HG02870 (cell line): ENCODE measurements around the gene STK39.
"Not testable (repeated sequence)": the region's sequence is repeated elsewhere in the genome, so short reads cannot be mapped to it uniquely, and the experiment has no call there.

Source experiments
- ATAC-seq: cut with Tn5 transposase; IDR thresholded peaks from one replicate; pipeline ENCODE4 v1.9.1; 2021; ENCODE audit warnings: mild to moderate bottlenecking, moderate library complexity; ENCODE audit not compliant: unreplicated experiment

STK39 gene

DNA sequence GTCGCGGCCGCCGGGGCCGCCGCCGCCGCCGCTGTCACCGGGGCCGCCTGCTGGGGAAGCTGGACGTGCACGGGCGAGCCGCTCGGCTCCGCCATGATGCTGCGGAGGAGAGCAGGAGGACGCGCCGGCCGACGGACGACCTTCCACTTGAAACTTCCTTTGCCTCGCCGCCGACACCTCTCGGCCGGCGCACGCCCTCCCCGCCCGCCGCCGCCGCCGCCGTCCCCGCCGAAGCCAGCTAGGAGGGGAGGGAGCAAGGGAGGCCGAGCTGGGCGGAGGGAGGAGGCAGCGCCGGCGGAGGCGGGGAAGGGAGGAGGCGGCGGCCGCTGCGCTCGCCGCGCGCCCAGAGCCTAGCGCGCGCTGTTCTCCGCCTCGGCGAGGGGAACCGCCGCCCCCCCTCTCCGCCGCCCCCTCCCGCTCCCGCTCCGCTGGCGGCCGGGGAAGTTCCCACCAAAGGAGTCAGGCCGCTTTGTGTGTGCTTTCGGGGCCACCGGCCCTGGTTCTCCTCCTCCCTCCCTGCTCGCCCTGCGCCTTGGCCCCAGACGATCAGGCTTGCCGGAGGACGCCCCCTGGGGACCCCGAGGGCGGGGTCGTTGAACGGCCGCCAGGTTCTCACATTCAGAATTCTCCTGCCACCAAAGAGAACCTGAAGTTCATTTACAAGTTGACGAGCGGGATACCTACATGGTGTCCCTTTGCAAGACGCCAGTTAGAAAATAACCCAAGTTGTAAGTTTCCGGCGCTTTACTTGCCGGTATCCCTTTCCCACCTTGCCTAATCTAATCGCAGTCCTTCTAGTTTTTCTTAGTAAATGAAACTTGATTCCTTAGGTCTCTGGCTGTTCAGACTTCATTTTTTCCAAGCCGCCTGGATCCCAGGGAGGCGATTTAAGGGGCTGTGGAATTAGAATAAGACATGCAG is at the start of gene STK39:
Gene STK39, minus strand, starts transcription at position 255 of the 921 bp plus-strand sequence. Its CDS starts 160 bp downstream, at position 95.
- ATAC-seq = peak; percentile 74

DNA sequence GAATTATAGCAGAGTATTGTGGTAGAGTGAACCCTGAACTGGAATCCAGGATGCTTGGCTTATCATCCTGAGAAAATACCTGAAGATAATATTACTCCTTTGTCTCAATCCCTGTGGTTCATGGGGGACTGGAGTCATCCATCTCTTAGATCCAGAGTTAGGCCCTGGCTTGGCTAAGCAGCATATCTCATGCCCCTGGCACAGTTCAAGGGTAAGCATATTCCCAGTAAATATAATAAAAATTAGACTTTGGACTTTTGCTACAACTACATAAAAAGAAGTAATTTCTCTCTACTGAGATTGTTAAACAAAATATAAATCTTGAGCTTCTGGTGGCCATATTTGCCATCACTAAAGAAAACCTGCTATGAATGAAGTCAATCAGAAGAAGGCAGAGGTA is 47.7 kb upstream of the STK39 start:
- no peak for ATAC-seq

DNA sequence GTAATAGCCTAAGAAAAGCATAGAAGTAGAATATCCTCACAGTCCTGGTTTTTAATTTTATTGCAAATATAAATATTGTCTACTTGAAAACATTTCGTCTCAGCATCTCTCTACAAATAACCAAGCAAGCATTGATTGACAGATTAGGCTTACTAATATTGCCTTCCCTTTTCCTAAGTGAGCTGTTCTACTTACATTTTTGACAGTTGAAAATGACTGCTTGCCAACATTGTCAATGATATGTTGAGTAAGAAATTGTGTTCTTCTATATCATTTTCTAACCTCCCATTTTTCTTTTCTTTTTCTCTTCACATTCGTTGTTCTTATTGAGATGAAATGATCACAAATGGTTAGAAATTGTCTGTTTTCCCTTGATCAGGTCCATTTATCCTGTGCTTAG is 47.0 kb upstream of the STK39 start:
- no peak for ATAC-seq

DNA sequence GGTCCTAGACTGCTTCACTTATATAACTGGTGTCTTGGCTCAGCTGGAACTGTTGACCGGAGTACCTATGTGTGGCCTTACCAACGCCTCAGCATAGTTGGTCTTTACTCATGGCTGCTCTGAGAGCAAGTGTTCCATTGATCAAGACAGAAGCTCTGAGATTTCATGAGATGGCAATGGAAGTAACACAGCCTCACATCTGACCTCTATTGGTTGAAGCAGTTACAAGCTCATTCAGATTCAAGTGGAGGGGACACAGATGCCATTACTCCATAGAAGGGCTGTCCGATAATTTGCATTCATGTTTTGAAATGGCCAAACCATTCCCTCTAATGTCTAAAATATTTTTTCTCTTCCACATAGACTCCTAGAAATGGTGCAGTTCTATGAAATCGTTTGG is 46.4 kb upstream of the STK39 start:
- no peak for ATAC-seq

- ATAC-seq = no peak
These were observed 43.0 kb upstream of the STK39 start for GRCh38 chr2:168290391-168290790.

GRCh38 chr2:168289880-168290279 is 42.5 kb upstream of the STK39 start:
- no peak for ATAC-seq

GRCh38 chr2:168286535-168286934 is 39.1 kb upstream of the STK39 start:
- no peak for ATAC-seq

- no peak for ATAC-seq
These were observed 31.1 kb upstream of the STK39 start for GRCh38 chr2:168278424-168278888.

- ATAC-seq = no peak
These were observed 29.9 kb upstream of the STK39 start for GRCh38 chr2:168277276-168277675.

- no peak for ATAC-seq
These were observed 24.8 kb upstream of the STK39 start for GRCh38 chr2:168272225-168272624.

- not testable (repeated sequence) for ATAC-seq
These were observed 15.5 kb upstream of the STK39 start for GRCh38 chr2:168262926-168263325.

- no peak for ATAC-seq
These were observed 9.1 kb upstream of the STK39 start for GRCh38 chr2:168256448-168256847.

DNA sequence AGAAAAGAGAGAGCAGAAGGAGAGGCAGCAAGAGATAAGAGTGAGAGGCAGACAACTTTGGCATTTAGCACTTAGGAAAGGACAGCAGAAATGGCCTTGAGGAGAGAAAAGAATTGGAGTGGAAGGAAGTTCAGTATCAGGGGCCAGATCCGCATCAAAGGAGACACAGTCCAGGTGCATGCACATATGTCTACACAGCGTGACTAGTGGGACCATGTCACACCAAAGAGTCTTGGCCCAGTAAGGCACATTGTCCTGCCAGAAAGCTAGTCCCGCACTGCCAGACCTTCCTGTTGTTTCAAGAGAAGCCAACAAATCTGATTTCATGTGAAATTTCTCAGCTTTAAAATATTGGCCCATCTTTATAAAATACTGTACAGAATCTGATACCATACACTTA is 8.5 kb upstream of the STK39 start:
- ATAC-seq = no peak

- no peak for ATAC-seq
These were observed 7.7 kb upstream of the STK39 start for GRCh38 chr2:168255103-168255502.

DNA sequence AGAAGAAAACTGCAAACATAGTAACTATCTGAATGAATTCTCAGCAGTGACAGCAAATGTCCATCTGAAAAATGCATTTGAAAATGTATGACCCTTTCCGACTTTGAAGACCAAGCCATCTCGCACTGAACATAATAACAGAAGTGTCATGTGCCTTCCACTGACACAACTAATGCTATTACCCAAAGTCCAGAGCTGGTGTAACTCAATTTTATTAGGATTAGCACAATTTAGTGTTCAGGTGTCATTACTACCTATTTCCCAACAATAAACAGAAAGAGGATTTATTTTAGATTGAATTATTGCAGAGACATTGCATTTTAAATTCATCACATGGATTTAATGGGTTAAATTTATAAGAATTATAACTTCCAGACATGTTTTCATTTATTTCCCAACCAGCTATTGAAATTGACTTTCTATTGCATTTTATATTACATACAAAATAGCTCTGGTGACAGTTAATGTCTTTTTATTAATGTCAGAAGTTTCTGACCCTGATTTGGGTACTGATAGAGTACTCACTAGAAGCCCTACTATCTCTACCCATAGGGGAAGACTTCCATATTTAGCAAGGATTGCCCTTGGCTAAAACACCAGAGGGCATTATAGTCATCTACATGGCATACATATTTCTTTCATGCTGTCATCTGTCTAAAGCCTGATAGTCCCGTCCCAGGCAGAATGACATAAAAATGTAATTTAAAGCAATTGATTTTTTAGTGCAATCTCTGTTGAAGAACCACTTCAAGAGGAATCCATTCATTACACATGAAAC is 7.0 kb upstream of the STK39 start:
- ATAC-seq = no peak

- ATAC-seq = no peak
These were observed 6.0 kb upstream of the STK39 start for GRCh38 chr2:168253379-168253778.

DNA sequence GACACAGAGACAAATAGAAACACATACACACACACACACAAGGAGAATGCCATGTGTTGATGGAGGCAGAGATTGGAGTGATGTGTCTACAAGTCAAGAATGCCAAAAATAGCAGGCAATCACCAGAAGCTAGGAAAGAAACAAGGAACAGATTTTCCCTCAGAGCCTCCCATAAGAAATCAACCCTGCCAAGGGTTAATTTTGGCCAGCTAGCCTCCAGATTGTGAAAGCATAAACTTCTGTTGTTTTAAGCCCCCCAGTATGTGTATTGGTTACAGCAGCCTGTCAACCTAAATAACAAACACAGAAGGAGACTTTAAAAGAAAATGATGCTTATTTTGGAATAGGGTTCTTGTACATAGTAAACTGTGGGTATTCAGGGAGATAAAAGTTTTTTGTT is 5.6 kb upstream of the STK39 start:
- ATAC-seq = no peak

DNA sequence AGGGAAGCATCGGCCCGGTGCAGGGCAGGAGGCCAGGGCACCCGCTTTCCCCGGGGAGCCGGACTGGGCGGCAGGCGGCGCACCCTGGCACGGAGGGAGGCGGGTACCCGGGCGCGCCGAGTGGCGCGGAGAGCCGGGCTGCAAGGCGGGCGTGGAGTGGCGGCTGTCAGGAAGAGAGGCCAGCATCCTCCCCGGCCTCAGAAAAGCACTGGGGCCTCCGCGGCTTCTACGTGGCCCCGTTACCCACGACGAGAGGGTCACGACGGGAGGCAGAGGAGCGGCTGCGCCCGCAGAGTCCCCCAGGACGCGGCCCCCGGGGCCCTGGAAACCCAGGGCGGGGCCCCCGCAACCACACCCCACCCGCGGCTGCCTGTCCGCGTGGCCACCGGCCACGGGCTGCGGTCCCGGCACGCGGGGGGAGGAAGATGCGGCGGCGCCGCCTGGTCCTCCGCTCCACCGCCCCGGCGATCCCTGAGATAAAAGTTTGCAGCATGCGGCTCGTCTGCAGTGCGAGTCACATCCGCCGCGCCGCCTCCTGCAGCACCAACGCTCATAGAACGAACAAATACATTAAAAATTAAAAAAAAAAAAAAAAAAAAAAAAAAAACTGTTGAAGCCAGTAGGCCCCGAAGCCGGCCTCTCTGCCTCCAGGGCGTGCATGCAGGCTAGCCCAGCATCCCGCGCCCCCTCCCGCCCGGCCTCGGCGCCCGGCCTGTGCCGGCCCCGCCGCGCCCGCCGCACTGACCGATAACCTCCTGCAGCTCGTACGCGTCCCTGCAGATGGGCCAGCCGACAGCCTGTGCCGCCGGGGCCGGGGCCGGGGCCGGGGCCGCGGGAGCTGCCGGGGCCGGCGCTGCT is 683 bp downstream of the STK39 start:
- peak; percentile 43 for ATAC-seq

DNA sequence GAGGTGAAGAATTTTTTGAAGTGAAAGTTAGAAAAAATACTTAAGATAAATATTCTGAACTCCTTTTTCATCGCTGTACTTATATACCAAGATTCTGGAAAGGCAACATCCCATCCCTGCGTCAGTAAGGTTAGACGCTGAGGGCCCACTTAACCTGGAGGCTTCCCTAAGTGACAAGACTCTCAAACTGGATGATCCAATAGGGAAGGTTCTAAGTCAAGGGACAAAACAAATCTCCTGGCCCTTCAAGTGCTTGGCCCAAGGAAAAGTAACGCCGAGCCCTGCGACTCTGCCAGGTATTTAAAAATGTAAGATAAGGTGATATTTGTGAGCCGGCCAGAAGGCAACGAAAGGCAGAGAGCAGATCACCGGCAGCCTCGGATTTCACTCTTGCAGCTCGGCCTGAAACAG is 1.3 kb downstream of the STK39 start:
- ATAC-seq = no peak

GRCh38 chr2:168245074-168245825 is 2.1 kb downstream of the STK39 start:
- ATAC-seq = no peak
